SW480 (cell line): ENCODE data around the gene CCDC3.
"Not testable (repeated sequence)": the region's sequence is repeated elsewhere in the genome, so short reads cannot be mapped to it uniquely, and the experiment has no call there.

Source experiments
- DNase-seq: peaks from one replicate; pipeline ENCODE4 v3.0.0-alpha.2; 2016; ENCODE audit warnings: low spot score

The CCDC3 gene

GRCh38 chr10:13001041-13001886 lies at the start of gene CCDC3:
CCDC3 (minus strand) TSS chr10:13001713; CDS start chr10:13001570, 143 bp downstream.
- DNase-seq: peak; percentile 21

GRCh38 chr10:13051126-13051694 lies 49.7 kb upstream of the CCDC3 start:
- DNase-seq: no peak

DNA sequence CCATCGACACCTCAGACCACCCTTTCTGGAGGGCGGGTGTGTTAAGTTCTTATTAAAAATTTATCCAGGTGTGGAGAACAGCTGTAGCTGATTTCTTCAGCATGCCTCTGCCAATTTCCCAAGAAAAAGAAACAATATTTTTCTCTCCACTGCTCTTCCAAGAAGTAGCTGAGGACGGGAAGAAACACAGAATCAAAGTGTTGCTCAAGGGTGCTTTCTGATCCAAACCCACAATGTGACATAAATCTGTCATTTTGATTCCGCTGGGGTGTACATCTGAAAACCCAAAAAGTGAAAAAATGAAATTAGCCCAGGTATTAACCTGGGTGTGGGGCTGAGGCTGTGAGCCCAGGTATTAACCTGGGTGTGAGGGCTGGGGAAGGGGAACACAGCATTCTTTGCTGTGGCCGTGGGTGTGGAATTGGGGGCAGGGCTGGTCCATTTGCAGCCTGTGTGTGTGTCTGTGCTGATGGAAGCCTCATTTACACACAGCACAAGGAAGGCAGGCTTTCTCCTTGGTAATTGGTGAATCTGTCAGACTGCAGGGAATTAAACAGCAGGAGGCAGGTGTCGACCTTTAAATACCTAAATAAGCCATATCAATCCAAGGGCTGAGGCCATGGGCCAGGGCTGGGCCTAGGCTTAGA lies 48.4 kb upstream of the CCDC3 start:
- DNase-seq: no peak

- no peak for DNase-seq
Measured at GRCh38 chr10:13048762-13049161, 47.2 kb upstream of the CCDC3 start.

- no peak for DNase-seq
Measured at GRCh38 chr10:13047529-13048206, 46.2 kb upstream of the CCDC3 start.

- DNase-seq: no peak
Measured at GRCh38 chr10:13046851-13047528, 45.5 kb upstream of the CCDC3 start.

DNA sequence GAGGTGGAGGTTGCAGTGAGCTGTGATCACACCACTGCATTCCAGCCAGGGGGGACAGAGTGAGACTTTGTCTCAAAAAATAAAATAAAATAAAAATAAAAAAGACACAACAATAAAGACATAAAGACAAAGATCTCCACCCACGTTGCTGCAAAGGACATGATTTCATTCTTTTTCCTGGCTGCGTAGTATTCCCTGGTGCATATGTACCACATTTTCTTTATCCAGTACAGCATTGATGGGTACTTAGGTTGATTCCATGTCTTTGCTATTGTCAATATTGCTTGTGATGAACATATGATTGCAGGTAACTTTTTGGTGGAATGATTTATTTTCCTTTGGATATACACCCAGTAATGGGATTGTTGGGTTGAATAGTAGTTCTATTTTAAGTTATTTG lies 42.0 kb upstream of the CCDC3 start:
- DNase-seq: no peak

DNA sequence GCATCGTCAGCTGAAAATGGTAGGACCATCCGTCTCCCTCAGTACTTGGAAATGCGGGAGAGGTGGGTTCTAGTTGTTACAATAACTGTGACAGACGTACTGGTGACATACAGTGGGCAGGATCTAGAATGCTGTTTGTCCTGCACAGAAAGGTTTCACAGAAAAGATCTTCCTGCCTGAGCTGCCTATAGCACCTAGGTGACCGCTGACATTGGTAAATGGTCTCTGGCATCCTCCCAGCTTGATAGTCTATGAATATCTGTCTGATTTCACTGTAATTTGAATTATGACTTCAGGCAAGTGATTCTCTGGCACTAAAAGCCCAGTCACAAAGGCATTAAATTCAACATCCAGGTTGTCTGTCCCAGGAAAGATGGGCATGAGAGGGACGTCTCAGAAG lies 38.2 kb upstream of the CCDC3 start:
- DNase-seq: no peak

- DNase-seq: no peak
Measured at GRCh38 chr10:13038391-13038790, 36.9 kb upstream of the CCDC3 start.

GRCh38 chr10:13037832-13038231 lies 36.3 kb upstream of the CCDC3 start:
- DNase-seq: no peak

DNA sequence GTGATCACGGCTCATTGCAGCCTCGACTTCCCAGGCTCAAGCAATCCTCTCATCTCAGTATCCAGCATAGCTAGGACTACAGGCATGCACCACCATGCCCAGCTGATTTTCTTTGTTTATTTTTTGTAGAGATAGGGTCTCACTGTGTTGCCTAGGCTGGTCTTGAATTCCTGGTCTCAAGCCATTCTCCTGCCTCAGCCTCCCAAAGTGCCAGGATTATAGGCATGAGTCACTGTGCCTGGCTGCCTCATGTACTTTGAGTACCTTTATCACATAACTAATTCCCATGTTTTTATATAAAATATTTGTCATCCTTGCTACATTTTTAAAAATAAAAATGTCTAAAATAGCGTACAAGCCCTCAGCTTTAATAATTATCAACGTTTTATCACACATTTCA lies 35.3 kb upstream of the CCDC3 start:
- DNase-seq: no peak

GRCh38 chr10:13035731-13036130 lies 34.2 kb upstream of the CCDC3 start:
- not testable (repeated sequence) for DNase-seq

DNA sequence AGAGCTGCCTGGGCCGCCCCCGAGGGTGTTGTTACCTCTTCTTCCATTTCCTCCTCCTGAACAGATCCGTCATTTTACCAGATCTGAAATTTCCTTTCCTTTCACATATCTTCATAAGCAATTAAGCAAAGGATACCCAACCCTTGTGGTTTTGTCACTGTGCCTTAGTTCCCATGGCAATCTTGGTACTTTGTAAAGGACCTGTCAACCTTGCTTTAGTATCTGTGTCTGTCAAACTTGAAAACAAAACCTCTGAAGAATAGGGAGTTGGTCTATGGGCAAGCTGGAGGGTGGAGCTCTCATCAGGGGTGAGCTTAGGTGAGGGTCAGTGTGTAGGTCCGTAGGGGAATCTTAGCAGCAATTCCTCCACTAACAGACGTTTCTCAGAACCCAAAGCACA lies 25.4 kb upstream of the CCDC3 start:
- DNase-seq: no peak

GRCh38 chr10:13023754-13024153 lies 22.2 kb upstream of the CCDC3 start:
- no peak for DNase-seq

DNA sequence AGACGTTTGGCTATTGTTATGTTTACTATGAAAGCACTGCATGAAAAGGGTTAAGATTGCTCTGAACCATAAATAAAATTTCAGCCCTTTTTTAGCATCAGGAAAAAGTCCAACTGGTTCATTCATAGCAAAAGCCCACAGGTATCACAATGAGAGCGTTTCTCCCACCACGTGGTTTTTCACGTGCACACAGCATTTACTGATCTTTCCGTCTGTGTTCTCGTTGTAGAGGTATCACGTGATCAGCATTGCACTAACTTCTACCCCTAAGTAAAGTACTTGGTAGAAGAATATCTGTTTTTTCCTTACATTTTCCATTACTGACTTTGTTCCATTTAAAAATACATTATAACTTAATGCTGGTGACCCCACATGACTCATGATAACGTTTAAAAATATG lies 17.8 kb upstream of the CCDC3 start:
- no peak for DNase-seq

- DNase-seq: no peak
Measured at GRCh38 chr10:13018171-13018570, 16.7 kb upstream of the CCDC3 start.

GRCh38 chr10:13016886-13017285 lies 15.4 kb upstream of the CCDC3 start:
- no peak for DNase-seq

GRCh38 chr10:13016426-13016825 lies 14.9 kb upstream of the CCDC3 start:
- no peak for DNase-seq

- DNase-seq: no peak
Measured at GRCh38 chr10:13006037-13006436, 4.5 kb upstream of the CCDC3 start.

DNA sequence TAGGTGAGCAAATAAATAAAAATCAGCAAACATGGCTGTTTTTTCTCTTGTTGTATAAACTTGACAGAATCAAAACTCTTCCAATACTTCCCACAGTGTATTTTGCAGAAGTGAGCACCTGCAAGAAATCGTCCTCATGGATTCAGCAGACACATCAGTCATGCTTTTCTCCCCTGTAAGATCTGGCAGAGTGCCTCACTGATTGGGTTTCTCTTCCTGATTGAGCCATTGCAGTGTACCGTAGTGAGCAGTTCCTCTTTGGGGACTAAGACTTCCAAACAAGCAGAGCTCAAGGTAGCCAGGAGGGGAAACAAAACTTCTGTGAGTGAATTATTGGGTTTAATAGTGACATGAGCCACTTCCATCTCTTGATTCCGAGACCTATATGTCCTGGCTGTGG lies 2.2 kb upstream of the CCDC3 start:
- DNase-seq: no peak

DNA sequence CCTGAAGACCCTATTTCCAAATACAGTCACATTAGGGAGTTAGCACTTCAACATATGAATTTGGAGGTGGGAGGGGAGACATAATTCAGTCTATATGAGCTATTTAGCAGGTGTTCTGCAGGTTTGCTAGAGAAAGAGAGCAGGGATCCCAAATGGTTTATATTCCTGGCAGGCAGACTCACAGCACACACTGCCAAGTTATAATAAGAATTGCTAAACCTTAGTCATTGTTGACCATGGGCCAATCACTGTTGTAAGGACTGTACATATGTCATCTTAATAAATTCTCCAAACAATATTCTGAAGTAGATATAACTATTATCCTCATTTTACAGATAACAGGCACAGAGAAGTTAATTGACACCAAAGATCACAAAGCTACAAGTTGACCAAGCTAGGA lies 1.5 kb upstream of the CCDC3 start:
- DNase-seq: no peak

GRCh38 chr10:13001887-13002212 lies 337 bp upstream of the CCDC3 start:
- DNase-seq: no peak
